ENCODE results near the gene CRIP2.

Gene CRIP2

GRCh38 chr14:105489542-105490266 lies 15.1 kb downstream of the CRIP2 start:
- DNase-seq, result peak; percentile 85

DNA sequence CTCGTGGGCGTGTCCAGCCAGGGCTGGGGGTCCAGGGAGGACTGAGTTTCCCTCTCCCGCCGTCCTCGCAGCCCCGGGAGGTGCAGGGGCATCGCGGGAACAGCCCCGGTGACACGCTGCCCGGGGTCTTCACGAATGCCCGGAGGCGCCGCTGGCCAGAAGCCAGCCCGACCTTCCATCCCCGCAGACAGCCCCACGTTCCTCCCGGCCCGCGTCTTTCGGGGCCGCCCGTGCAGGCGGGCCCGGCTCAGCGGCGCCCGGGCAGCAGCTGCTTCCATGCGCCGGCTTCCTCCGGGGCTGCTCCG lies 15.6 kb downstream of the CRIP2 start:
- DNase-seq, result no peak

GRCh38 chr14:105490572-105491365 lies 16.1 kb downstream of the CRIP2 start, which contains the start of gene TEDC1:
TEDC1 (plus strand) TSS chr14:105491246; CDS start chr14:105491376, 130 bp downstream.
- DNase-seq, result peak; percentile 100

DNA sequence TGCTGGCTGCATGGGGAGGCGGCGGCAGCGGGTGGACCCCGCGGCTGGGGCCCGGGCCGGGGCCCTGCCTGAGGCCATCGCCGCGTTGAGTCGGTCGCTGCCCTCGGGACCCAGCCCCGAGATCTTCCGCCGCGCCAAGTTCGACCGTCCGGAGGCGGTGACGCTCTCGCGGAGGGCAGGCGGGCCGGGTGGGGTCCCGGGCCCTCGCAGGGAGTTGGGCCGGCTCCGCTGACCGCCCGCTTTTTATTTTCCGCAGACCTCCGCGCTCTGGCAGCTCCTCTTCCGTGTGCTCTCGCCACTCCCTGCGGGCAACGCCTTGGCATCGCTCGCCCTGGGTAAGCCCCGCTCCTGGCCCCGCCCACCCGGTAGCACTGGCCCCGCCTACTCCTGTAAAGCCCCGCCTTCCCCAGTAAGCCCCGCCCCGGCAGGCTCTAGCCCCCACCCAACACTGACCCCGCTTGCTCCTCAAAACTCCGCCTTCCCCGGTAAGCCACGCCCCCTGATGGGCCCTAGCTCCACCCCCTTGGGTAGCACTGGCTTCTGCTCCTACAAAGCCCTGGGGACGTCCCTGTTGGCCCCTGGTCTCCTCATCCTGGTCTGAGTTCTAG lies 16.8 kb downstream of the CRIP2 start:
- peak; percentile 95 for DNase-seq

DNA sequence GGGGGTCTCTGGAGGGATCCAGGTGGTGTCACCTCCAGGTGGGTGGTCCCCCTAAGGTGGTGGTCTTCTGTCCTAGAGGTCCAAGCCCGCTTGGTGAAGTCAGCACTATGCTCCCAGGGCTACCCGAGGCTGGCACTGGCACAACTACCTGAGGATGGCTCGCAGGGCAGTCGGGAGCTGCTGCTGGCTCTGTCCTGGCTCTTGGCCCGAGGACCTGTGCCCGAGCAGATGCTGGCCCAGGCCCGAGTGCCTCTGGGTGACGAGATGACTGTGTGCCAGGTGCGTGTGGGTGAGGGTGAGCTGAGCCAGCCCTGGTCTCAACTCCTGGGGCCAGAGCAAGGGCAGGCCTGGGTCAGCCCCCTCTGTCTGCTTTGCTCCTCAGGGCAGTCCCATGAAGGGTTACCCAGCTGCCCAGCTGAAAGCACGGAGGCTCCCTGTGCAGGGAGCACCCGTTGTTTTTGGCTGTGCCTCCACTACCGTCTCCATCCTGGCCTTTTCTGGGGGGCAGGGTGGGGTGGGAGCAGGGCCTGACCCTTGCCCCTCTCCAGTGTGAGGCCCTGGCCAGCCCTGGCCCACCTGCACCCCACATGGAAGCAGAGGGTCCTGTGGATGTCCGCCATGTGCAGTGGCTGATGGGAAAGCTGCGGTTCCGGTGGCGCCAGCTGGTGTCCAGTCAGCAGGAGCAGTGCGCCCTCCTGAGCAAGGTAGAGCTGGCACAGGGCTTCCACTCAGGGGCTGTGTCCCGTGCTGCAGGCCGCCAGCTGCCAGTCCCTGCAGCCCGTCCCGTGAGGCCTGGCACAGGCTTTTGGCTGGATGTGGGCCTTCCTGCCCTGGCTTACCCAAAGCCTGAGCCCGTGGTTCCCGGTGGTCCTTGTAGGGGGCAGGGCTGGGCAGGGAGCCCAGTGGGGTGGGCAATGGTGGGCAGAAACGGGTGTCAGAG lies 17.7 kb downstream of the CRIP2 start:
- DNase-seq, result no peak

GRCh38 chr14:105492971-105493871 lies 18.6 kb downstream of the CRIP2 start:
- DNase-seq, result no peak

DNA sequence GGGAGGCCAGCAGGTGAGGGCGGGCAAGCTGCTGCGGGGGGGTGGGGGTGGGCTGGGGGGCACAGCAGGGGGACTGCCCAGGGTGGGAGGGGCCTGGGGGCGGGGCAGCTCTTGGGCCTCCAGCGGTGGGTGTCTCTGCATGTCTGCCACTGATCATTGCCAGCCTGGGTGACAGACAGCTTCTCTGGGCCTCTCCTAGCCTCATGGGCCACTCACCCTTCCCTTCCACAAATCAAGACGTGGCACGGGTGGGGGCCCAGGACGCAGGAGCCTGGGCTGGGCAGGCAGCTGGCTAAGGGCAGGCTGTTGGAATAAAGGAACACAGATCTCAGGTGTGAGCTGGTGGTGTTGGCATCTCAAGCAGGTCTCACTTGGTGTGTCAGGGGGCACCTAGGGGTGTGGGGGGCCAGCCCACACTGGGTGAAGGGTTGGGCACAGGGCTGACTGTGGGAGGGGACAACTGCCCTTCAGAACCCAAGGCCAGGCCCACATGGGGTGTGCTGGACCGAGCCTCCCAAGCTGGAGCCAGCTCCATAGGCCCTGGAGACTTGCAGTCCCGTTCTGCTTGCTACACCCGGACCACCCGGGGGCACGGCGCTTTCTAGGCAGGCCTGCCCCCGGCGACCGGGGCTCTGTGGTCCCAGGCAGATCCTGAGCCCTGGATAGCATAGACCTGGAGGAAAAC lies 19.4 kb downstream of the CRIP2 start:
- no peak for DNase-seq

- DNase-seq, result no peak
Observed at GRCh38 chr14:105494606-105494929, 19.9 kb downstream of the CRIP2 start.

- DNase-seq, result no peak
Observed at GRCh38 chr14:105495101-105495989, 20.7 kb downstream of the CRIP2 start.

DNA sequence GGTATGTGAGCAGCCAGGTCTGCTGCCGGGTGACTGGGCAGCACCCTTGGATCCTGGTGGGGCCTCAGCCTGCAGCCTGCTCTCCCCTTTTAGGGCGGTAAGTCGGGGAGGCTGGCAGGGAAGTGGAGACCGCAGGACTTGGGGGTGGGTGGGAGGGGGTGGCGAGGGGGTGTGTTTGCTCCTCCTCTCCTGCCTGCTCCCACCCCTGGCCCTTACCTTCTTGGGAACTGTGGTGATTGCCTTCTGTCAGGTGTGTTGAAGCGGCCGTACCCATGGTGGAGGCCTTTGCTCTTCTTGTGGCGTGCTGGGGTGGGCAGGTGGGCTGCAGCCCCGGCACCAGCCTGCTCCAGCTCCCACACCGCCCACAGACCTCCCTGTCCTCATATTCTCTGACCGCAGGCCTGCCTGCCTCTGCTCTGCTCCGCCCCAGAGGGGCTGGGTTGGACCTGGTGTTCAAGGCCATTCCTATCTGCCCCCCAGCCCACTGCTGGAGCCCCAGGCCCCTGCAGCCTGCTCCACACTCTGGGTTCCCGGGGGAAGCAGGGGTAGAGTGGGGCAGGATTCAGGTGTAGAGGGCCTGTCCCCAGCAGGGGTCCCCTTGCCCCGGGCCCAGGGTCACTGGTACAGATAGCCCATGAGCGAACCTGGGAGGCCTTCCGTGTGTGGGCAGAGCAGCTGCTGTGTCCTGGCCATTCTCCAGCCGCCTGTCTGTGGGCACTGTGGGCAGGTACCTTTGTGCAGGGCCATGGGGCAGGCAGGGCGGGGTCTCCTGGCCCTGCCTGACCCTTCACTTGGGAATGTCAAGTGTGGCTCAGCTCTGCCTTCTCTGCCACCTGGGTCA lies 21.6 kb downstream of the CRIP2 start:
- no peak for DNase-seq

DNA sequence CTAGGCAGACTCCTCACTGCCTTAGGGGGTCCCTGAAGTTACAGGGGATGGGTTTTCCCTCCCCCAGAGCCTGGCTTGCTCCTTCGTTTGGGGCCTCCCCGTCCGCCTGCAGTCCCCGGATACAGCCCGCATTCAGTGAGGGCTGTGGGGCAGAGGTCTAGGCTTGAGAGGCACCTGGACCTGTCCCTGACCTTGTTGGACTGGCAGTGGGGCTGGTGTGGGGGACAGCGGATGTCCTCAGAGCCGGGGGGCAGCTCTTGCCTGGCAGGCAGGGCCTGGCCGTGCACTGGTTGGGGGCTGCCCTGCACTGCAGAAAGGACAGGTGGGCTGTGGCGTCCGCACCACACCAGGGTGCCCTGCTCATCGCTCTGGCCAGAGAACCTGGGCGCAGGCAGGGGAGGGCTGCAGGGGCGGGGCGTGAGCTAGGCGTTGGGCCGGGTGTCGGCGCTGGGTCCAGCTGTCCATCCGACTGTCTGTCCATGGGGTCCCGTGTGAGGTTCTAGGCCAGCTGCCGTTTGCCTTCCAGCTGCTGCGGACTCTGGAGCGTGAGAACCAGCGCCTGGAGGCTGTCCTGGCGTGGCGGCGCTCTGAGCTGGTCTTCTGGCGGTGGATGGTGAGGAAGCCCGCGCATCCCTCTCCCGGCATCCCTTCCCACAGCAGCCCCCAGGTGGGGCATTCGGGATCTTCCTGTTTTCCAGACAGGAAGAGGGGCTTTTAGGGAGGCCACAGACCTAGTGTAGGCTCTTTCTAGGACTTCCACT lies 22.4 kb downstream of the CRIP2 start:
- DNase-seq, result no peak

GRCh38 chr14:105497671-105498429 lies 23.2 kb downstream of the CRIP2 start:
- no peak for DNase-seq

- DNase-seq, result no peak
Observed at GRCh38 chr14:105498430-105499255, 24.0 kb downstream of the CRIP2 start.

DNA sequence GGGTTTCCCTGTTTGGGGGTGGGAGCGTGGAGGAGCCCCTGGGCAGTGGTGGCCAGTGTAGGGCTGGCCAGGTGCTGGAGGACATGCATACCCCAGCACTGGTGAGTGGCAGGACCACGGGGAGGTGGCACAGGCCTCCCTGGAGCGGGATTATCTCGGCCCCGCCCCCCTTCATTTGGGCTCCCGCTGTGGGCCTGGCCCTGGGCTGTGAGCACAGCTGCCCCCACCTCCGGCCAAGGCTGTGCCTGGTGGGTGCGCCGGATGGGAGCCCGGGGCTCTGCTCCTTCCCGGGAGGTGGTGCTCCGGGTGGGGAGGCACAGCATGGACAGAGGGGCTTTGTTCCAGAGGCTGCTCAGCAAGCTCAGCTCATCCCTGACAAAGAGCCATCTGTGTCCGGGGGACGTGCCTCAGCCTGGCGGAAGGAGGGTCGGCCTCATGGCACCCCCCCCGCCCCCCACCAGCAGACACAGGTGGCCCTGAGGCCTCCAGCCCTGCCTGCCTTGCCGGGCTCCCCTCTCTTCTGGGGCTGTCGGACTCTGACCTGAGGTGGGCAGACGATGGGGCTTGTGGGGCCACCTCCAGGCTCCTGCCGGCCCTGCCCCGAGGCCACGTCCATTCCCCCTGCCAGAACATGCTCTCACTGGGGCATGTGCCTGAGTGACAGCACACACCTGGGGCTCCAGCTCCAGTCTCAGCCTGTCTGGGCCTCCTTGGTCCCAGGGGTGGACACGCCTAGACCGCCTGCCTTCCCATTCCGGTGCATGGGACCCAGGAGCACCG lies 24.8 kb downstream of the CRIP2 start:
- no peak for DNase-seq

- DNase-seq, result no peak
Observed at GRCh38 chr14:105500036-105500725, 25.6 kb downstream of the CRIP2 start.

All from stimulated activated CD4-positive, alpha-beta T cell treated with anti-CD3 and anti-CD28 coated beads, Interleukin-1b, Interleukin-23, amount 100 ng/mL, for 48 hours (primary cell).